Fibroblast of skin of right quadriceps (primary cell): ENCODE results near the gene BACH2.
"Not testable (repeated sequence)": the region's sequence is repeated elsewhere in the genome, so short reads cannot be mapped to it uniquely, and the experiment has no call there.

ENCODE experiments used
- DNase-seq: peaks from one replicate; pipeline ENCODE4 v3.0.0-alpha.2; 2013

The BACH2 gene

DNA sequence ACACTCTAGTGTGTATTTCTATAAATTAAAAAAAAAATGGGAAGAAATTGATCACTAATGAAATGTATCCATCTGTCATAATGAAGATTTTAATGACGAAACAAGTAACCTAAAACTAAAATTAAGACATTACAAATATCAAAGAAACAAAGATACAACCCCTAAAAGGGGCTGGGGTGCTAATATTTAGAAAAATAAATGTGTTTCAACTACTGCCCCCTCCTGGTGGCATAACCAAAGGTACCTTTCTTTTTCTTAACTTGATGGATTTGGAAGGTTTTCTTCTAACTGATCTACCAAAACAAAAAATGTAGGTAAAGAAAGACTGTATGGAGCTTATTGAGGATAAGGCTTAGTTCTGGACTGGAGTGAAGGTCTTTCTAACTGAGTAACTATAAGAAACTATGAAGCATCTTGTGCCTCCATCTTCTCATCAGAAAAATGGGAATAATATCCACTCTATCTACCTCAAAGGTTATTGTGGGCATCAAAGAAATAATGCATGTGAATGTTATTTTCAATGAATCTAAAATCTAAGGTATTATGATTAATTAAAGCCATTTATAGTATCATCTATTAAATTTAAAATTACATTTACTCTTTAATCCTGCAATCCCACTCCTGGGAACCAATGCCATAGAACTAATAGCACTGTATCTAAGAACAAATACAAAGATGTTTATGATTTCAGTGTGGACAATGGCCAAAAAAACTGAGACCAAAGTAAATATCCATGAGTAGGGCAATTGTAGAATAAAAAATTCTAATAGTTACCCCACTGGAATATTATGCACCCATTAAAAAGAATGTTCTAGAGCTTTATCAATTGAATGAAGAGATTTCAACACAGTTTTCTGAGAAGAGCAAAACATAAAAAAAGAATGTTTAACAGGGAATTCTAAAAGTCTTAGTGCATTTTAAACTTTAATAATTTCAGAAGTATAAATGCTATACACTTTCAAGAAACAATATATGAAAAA, 117.2 kb downstream of the BACH2 start:
- DNase-seq: no peak

DNA sequence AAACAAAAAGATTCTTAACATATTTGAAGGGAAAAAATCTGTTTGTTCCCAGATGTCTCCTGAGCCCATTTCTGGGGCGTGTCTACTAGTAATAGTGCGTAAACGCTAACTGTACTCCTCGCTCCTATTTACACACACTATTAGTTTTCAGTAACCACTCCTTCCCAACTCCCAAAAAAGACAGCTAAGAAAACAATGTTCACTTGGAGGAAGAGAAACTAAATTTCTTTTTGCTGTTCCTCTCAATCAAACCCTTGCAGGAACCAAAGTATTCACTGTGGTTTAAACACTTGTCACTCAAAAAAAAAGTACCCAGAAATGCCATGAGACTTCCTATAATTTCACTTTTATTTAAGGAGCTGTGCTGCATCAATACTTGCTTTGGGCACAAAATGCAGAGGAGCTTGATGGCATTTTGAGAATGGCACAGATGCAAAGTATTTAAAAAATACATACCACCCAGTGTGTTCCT, 118.2 kb downstream of the BACH2 start:
- DNase-seq: no peak

DNA sequence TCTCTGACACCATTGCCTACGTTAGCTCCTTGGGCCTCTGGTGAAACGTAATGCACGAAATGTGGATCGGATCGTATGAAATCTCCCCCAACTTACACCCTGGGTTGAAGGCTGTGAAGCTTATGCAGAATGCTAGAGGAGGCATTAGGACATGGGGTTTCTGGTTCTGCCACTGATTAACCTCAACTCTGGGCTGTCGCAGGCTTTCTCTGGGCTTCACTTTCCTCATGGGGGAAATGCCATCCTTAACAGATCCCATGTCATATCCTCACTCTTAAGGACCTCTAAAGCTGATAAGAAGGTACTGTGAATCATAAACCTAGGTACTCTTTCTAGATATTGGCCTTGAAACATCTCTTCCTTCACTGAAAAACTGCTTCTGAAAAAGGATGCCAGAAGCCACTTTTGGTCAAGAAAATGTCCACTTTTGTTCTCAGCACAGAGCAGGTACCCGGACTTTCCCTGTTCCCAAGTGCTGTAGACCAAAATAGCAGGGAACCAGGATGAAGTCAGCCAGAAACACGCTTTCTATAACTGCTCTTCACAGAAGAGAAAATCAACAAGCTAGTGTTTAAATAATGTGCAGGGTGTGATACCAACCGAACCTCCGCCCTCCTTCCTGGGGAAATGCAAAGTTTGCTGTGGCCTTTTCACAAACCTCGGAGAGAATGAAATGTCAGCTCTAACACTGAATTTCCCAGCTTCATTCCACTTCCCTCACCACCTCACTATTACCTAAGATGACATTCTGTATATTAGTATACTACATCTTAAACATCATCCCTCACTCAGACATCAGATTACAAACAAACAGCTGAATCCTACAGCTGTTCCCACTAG, 118.9 kb downstream of the BACH2 start:
- DNase-seq: no peak

DNA sequence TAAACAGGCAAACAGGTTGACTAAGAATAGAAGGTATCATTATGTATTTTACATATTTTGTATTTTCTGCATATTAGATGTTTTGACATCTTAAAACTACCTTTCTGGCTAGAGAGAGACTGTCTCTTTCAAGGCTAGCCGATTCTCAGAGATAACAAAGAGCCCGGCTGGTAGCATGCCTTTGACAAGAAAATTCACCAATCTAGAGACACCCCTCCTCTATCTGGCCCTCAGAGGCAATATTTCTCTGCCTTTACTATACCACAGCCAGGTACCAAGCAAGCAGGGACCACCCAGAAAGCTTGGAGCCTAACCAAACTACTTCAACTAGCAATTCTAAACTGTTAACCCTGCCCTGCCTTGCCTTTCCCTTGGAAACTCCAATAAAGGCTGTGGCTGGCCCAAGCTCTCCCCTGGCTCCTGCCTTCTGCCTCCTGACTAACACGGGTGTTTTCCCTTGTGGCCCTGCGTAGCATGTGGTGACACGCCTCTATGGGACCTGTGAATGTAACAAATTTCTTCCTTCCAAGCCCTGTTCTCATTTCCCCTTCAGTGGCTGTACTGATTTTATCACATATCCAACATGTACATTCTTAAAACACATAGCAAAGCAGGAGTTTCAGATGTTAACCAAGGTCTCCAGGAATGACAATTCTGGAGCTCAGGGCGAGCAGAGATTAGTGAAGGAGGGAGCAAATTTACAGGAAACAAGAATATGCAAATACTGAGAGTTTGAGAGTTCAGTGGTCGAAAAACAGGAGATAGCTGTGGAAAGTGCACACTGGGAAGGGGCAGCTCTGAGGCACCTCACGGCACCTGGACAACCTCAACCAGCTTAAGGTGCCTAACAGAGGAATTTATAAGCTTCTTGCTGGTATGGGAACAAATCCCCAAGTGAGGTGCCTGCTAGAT, 120.8 kb downstream of the BACH2 start:
- no peak for DNase-seq

DNA sequence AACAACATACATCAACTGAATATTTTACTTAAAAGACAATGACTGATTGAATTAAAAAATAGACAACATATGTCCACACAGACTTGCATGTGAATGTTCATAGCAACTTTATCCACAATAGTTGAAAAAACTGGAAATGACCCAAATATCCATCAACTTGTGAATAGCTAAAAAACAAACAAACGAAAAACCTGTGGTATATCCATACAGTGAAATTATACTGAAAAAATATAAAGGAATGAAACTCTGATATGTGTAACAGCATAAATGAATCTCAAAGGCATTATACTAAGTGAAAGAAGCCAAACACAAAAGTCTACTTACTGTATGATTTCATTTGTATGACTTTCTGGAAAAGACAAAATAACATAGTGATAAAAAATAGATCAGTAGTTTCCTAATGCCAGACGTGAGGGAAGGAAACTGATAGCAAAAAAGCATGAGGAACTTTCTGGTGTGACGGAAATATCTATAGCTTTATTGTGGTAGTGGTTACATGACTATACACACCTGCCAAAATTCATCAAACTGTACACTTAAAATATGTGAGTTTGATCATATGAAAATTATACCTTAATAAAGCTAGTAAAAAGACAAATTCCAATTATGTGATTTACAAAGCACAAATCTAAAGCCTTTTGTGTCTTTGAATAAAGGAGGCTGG, 123.2 kb downstream of the BACH2 start:
- no peak for DNase-seq

DNA sequence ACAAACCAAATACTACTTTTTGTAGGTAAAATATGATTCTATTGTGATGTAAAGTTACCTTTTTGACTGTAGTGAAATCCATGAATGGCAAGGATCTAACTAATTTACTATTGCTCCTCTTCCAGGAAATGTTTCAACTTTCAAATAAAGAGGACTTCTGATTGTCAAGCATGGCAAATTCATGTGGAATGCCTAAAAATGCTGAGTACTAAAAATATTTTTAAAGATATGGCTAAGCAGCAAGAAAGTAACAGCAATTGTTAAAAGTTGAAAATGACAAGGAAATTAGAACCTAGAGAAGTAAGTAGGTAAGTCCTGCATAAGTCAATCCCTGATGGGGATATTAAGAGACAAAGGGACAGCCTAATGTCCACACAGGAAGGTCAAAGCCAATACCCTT, 126.0 kb downstream of the BACH2 start:
- DNase-seq: no peak

DNA sequence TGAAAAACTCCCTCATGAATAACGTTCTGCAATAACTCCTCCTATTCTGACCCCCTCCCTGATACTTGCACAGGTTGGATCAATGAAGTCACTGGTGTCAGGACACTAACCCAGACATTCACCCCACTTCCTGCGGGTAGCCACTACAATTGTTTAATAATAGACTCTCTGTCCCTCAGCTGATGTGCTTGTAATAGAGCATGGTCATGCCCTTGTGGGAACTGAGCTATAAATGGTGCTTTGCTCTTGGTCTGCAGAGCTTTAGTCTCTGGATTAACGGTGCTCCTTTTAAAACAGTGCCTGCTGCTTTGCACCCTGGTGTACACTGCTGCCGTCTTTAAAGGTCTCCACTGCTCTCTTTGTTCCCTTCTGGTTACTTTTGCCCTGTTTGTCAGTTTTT, 127.3 kb downstream of the BACH2 start:
- no peak for DNase-seq

DNA sequence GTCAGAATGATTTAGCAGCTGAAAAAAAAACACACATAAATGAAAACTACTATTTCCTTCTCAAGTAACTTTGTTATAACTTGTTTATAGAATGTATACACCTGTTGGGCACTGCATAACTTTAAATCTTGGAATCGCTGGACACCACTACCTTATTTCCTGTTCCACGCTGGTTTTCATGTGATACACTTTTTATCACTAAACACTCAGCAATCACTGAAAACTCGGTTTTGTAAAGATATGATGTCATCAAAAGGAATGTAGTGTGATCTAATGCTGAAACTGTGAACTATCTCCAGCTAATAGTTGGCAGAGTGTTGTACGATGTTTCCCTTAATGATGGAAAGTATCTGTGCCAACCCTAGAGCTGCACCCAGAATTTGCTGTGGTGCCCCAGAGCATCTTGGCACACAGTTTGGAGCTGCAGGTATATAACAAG, 127.9 kb downstream of the BACH2 start:
- peak; percentile 66 for DNase-seq

DNA sequence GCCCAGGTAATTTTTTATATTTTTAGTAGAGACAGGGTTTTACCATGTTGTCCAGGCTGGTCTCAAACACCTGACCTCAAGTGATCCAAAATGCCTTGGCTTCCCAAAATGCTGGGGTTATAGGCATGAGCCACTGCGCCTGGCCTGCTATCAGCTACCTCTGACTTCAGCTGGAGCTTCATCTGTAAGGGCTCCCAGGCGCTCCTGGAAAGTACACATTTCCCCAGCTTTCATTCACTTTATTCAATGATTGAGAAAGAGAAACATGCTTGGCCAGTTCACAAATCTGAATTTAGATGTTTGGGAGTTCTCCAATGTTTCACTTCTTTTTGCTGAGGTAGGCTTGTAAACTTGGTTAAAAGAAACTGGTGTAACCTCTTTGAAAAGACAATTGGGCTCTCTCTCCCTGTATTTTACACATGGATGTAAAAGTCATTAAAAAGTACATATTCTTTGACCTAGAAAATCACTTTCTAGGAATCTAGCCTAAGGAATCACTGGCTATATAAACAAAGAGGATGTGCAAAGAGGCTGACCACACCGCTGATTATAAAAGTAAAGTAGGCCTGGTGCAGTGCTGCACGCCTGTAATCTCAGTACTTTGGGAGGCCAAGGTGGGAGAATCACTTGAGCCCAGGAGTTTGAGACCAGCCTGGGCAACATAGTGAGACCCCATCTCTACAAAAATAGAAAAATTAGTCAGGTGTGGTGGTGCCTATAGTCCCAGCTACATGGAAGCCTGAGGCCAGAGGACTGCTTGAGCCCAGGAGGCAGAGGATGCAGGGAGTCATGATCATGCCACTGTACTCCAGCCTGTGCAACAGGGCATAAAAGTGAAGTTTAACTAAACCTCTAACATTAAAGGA, 128.9 kb downstream of the BACH2 start:
- no peak for DNase-seq

DNA sequence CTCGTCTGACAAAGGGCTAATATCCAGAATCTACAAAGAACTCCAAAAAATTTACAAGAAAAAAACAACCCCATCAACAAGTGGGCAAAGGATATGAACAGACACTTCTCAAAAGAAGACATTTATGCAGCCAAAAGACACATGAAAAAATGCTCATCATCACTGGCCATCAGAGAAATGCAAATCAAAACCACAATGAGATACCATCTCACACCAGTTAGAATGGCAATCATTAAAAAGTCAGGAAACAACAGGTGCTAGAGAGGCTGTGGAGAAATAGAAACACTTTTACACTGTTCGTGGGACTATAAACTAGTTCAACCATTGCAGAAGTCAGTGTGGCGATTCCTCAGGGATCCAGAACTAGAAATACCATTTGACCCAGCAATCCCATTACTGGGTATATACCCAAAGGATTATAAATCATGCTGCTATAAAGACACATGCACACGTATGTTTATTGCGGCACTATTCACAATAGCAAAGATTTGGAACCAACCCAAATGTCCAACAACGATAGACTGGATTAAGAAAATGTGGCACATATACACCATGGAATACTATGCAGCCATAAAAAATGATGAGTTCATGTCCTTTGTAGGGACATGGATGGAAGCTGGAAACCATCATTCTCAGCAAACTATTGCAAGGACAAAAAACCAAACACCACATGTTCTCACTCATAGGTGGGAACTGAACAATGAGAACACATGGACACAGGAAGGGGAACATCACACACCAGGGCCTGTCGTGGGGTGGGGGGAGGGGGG, 130.3 kb downstream of the BACH2 start:
- DNase-seq: not testable (repeated sequence)

DNA sequence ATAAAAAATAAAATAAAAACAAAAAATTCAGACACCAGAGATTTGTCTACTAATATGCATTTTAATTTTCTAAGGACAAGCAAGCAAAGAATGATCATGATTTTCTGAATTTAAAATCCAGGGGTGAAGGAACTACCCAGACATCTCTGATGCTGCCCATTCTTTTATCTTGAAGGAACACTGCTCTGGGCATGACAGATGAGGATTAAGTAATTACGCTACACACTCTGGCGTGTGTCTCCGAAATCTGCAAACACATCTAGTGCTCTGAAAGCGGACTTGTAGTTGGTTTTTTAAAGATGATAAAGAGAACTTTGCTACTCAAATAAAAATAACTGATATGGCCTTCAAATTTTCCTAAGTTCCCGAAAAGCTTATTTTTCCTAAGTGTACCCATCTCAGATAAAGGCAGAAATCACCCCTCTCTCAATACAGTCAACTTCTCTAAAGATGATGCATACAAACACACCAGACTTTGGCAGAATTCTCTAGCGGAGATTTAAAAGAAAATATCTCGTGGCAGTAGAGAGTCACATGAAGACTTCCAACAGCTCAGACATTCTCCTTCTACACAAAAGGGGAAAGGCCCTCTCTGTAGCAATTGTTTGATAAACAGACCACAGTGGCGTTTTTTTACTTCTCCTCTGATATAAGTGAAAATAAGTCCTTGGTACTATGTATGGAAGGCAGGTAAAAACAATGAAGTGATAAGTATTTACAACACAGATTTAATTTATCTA, 133.8 kb downstream of the BACH2 start:
- no peak for DNase-seq

DNA sequence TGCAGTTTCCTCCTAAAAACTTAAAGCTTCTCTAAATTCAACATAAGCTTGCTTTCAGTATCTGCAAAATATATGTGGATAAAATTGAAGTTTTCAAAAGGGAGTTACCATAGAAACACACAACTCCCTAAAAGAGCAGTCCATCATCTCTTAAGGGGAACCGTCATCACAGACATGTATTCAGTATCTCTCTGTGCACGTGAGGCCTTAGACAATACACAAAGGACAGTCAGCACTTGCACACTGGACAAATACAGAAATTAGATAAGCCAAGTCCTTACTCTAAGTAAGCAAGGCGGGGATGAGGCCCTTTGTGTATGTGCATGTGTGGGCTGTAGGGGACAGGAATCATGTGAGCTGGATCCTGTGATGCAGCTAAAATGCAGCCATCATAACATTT, 136.6 kb downstream of the BACH2 start:
- no peak for DNase-seq

DNA sequence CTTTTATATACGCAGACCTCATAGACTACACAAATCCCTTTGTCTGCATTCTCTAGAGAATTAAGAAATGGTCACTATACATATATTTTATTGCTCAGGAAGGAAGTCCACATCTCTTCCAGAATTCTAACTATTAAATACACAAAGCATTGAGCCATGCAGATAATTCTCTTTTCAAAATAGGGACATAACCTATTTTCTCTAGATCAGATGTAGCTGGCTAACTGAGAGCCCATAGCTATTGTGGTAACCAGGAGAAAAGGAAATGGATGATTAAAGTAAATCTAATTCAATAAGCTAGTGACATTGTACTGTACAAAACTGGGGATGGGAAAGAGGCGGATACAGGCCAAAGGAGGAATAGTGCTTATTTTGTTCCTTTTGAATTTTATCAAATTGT, 137.2 kb downstream of the BACH2 start:
- no peak for DNase-seq

DNA sequence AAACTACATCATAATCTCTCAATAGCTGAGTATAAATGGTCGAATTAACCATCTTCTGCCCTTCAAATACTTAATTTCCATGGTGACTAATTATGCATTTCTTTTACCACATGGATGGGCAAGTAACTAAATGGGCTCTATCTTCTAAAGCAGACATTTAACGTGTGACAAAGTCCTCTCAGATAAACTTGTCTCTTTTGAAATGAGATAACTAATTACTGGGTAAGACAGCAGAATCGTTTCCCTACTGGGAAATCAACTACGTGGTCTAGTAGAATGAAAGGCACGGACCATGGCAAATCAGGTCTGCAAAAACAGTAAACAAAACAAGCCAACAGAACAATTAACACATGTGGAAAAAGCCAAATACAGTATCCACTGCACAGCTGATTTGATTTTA, 137.7 kb downstream of the BACH2 start:
- DNase-seq: no peak

DNA sequence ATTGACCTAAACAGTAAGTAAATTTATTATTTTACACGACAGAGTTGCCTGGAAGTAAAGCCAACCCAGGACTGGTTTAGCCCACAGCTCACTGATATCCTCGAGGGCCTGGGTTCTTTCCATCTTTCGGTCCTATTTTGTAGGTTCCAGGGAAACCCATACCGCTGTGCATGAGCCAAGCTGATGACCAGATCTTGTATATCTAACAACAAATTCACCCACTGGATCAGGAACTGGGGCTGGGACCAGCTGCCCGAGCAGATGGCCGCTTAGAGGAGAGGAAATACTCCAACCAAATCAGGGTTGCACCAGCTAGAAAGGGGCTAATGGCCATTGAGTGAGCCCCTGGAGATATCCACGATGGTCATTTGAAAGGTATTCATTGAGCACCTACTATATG, 139.2 kb downstream of the BACH2 start:
- DNase-seq: no peak

DNA sequence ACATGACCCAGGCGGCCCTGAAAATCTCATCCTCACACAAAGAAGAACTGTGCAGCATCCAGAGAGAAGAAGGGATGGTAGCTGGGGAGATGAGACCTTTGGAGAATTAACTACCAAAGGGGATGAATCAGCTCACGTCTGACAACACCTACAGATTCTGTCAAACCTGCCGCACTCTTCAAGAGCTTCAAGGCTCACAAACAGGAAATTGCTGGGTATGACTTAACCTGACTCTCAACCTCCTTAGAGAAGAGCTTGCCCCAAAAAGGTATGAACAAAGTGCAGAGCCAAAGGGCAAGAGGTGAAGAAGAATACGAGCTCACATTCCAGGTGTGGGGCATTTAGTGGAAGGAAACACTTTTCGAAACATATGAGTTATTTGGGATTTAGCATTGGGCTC, 139.8 kb downstream of the BACH2 start:
- DNase-seq: no peak

DNA sequence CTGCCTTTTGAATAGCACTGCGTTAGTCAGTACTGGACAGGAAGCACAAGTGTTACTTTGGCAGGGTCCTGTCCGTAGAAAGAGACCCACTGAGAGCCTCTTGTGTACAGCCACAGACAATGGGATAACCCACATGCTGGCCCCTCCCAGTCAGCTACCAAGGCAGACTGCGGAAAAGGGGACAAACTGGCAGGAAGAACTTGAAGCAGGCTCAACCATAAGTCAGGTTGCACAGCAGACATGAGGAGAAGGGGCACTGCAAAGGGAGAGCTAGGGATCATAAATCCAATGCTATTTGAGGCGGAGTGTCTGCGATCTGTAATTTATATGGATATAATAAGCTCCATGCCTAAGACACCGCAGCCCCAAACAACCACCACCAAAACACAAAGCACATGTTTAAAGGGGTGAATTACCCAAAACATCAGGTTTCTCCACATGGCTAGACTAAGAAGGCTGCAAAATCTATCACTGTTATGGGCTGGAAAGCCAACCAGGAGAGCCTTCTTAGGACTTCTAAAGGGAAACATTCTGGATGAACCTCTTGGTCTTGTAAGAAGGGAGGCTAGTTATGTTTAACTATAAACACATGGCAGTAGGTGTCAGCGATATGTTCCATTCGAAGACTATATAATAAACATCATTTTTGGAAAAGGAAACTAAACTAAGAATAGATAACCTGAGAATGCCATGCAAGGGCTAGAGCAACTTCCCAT, 141.7 kb downstream of the BACH2 start:
- DNase-seq: peak; percentile 28

DNA sequence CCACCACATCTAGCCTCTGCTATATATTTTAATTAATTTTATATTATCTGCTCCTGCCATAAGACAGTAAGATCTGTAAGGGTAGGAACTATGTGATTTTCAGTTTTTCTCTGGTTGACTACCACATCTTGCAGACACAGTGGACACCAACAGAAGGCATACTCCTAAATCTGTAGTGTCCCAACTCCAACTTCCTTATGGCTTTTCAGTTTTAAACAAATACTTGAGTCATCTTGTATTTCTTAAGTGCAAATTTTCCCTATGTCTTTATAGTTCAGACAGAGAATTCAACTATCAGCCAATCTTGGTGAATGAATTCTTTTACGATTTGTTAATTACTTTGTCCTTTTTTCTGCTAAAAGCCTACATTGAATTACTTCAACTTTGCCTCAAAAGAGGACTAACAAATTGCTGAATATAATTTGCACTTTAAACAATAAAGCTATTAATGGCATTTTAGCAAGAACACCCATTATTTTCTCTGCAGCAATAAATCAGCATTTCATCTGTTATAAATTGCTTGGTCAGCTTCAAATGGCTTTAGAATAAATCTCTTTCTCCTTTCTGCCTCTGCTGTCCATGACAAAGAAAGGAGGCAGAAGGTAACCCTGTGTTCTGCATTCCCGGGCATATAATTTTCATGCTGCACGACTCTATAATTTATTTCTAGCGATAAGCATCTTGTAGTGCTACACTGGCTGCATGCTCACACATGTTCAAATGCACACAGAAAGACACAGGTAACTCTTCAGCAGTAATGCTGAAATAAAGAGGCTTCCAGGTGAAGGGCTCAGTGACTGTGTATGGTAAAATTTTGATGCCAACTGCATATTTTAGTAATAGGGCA, 144.8 kb downstream of the BACH2 start:
- DNase-seq: no peak
